ENCODE data around the gene NTF3.

NTF3 gene

GRCh38 chr12:5439371-5439771 is 7.5 kb downstream of the NTF3 start:
- no peak for ATAC-seq (ENCODE audit: low read depth)
- Mint-ChIP-seq H3K27me3 (peaks cover 7% of the 10 kb centered on the region), H3K27ac (no peak overlapping the region), H3K4me1 (peaks cover 12% of the 10 kb centered on the region), H3K36me3 (no peaks in the 10 kb centered on the region), H3K4me3 (no peak overlapping the region), H3K9me3 (no peaks in the 10 kb centered on the region)
- no peak for DNase-seq (ENCODE audit: low spot score in 2 of 2)

GRCh38 chr12:5439788-5440300 is 7.9 kb downstream of the NTF3 start:
- H3K4me1 Mint-ChIP-seq, result peaks cover 12% of the 10 kb centered on the region
- ATAC-seq (ENCODE audit: low read depth) (no peak), DNase-seq (ENCODE audit: low spot score in 2 of 2) (no peak)
- H3K27me3 Mint-ChIP-seq, result peaks cover 10% of the 10 kb centered on the region
- H3K9me3 Mint-ChIP-seq, result no peaks in the 10 kb centered on the region
- no peak overlapping the region for H3K4me3 Mint-ChIP-seq
- no peaks in the 10 kb centered on the region for H3K36me3 Mint-ChIP-seq
- no peak overlapping the region for H3K27ac Mint-ChIP-seq

- Mint-ChIP-seq H3K9me3 (no peaks in the 10 kb centered on the region), H3K4me3 (no peak overlapping the region), H3K27ac (no peak overlapping the region), H3K27me3 (peaks cover 17% of the 10 kb centered on the region), H3K4me1 (peaks cover 12% of the 10 kb centered on the region), H3K36me3 (no peaks in the 10 kb centered on the region)
- no peak for DNase-seq (ENCODE audit: low spot score in 2 of 2)
- peak; percentile 78 for ATAC-seq (ENCODE audit: low read depth)
Measured at GRCh38 chr12:5440978-5441377, 9.1 kb downstream of the NTF3 start.

GRCh38 chr12:5441497-5442236 is 9.8 kb downstream of the NTF3 start:
- no peak for ATAC-seq (ENCODE audit: low read depth)
- peaks cover 18% of the 10 kb centered on the region for H3K27me3 Mint-ChIP-seq
- H3K4me3 Mint-ChIP-seq, result no peak overlapping the region
- peaks cover 12% of the 10 kb centered on the region for H3K4me1 Mint-ChIP-seq
- no peak for DNase-seq (ENCODE audit: low spot score in 2 of 2)
- H3K27ac Mint-ChIP-seq, result peak overlapping the region; percentile 43
- no peaks in the 10 kb centered on the region for H3K9me3 Mint-ChIP-seq
- H3K36me3 Mint-ChIP-seq, result no peaks in the 10 kb centered on the region

- H3K27ac Mint-ChIP-seq, result peak overlapping the region; percentile 43
- no peak for DNase-seq (ENCODE audit: low spot score in 2 of 2)
- H3K27me3 Mint-ChIP-seq, result peaks cover 18% of the 10 kb centered on the region
Measured at GRCh38 chr12:5442251-5443006, 10.5 kb downstream of the NTF3 start.

GRCh38 chr12:5444520-5444919 is 12.6 kb downstream of the NTF3 start:
- Mint-ChIP-seq H3K27me3 (peaks cover 18% of the 10 kb centered on the region), H3K4me3 (no peak overlapping the region), H3K36me3 (no peaks in the 10 kb centered on the region), H3K9me3 (no peaks in the 10 kb centered on the region), H3K27ac (no peak overlapping the region), H3K4me1 (peaks cover 12% of the 10 kb centered on the region)
- DNase-seq (ENCODE audit: low spot score in 2 of 2), result no peak
- ATAC-seq (ENCODE audit: low read depth), result no peak

More at GRCh38 chr12:5442251-5443006, 10.5 kb downstream of the NTF3 start:
- H3K4me1 Mint-ChIP-seq, result peaks cover 12% of the 10 kb centered on the region
- no peak for ATAC-seq (ENCODE audit: low read depth)
- no peaks in the 10 kb centered on the region for H3K9me3 Mint-ChIP-seq
- no peak overlapping the region for H3K4me3 Mint-ChIP-seq
- H3K36me3 Mint-ChIP-seq, result no peaks in the 10 kb centered on the region

- Mint-ChIP-seq H3K27ac (no peak overlapping the region), H3K4me1 (no peaks in the 10 kb centered on the region), H3K27me3 (peaks cover 16% of the 10 kb centered on the region), H3K4me3 (no peak overlapping the region), H3K36me3 (no peaks in the 10 kb centered on the region), H3K9me3 (no peaks in the 10 kb centered on the region)
- ATAC-seq (ENCODE audit: low read depth), result no peak
- no peak for DNase-seq (ENCODE audit: low spot score in 2 of 2)
Measured at GRCh38 chr12:5447320-5447719, 15.4 kb downstream of the NTF3 start.

GRCh38 chr12:5451251-5451650 is 19.3 kb downstream of the NTF3 start:
- H3K4me3 Mint-ChIP-seq, result no peak overlapping the region
- H3K27ac Mint-ChIP-seq, result no peak overlapping the region
- no peaks in the 10 kb centered on the region for H3K27me3 Mint-ChIP-seq
- no peak for ATAC-seq (ENCODE audit: low read depth)
- no peaks in the 10 kb centered on the region for H3K4me1 Mint-ChIP-seq
- no peak for DNase-seq (ENCODE audit: low spot score in 2 of 2)
- H3K36me3 Mint-ChIP-seq, result no peaks in the 10 kb centered on the region
- no peaks in the 10 kb centered on the region for H3K9me3 Mint-ChIP-seq

- ATAC-seq (ENCODE audit: low read depth) (no peak), DNase-seq (ENCODE audit: low spot score in 2 of 2) (no peak)
- no peaks in the 10 kb centered on the region for H3K27me3 Mint-ChIP-seq
- H3K27ac Mint-ChIP-seq, result no peak overlapping the region
- peaks cover 9% of the 10 kb centered on the region for H3K4me1 Mint-ChIP-seq
- no peaks in the 10 kb centered on the region for H3K9me3 Mint-ChIP-seq
- H3K36me3 Mint-ChIP-seq, result no peaks in the 10 kb centered on the region
- H3K4me3 Mint-ChIP-seq, result no peak overlapping the region
Measured at GRCh38 chr12:5452569-5452968, 20.7 kb downstream of the NTF3 start.

- ATAC-seq (ENCODE audit: low read depth) (no peak), DNase-seq (ENCODE audit: low spot score in 2 of 2) (no peak)
- Mint-ChIP-seq H3K9me3 (no peaks in the 10 kb centered on the region), H3K36me3 (no peaks in the 10 kb centered on the region), H3K27me3 (peaks cover 3% of the 10 kb centered on the region), H3K4me3 (no peak overlapping the region), H3K4me1 (peaks cover 16% of the 10 kb centered on the region), H3K27ac (no peak overlapping the region)
Measured at GRCh38 chr12:5453466-5453865, 21.6 kb downstream of the NTF3 start.

- Mint-ChIP-seq H3K36me3 (no peaks in the 10 kb centered on the region), H3K9me3 (no peaks in the 10 kb centered on the region), H3K27ac (no peak overlapping the region), H3K4me1 (peaks cover 18% of the 10 kb centered on the region), H3K4me3 (no peak overlapping the region), H3K27me3 (peaks cover 3% of the 10 kb centered on the region)
- DNase-seq (ENCODE audit: low spot score in 2 of 2), result no peak
- no peak for ATAC-seq (ENCODE audit: low read depth)
Measured at GRCh38 chr12:5455045-5455444, 23.1 kb downstream of the NTF3 start.

GRCh38 chr12:5456030-5456429 is 24.1 kb downstream of the NTF3 start:
- ATAC-seq (ENCODE audit: low read depth) (no peak), DNase-seq (ENCODE audit: low spot score in 2 of 2) (no peak)
- peaks cover 5% of the 10 kb centered on the region for H3K27me3 Mint-ChIP-seq
- H3K9me3 Mint-ChIP-seq, result no peaks in the 10 kb centered on the region
- peaks cover 18% of the 10 kb centered on the region for H3K4me1 Mint-ChIP-seq
- no peak overlapping the region for H3K27ac Mint-ChIP-seq
- no peaks in the 10 kb centered on the region for H3K36me3 Mint-ChIP-seq
- no peak overlapping the region for H3K4me3 Mint-ChIP-seq

- peak; percentile 47 for ATAC-seq (ENCODE audit: low read depth)
- no peaks in the 10 kb centered on the region for H3K9me3 Mint-ChIP-seq
- no peaks in the 10 kb centered on the region for H3K36me3 Mint-ChIP-seq
- H3K27ac Mint-ChIP-seq, result no peak overlapping the region
- H3K27me3 Mint-ChIP-seq, result peaks cover 7% of the 10 kb centered on the region
- H3K4me1 Mint-ChIP-seq, result peaks cover 18% of the 10 kb centered on the region
- DNase-seq (ENCODE audit: low spot score in 2 of 2), result no peak
- H3K4me3 Mint-ChIP-seq, result peak overlapping the region; percentile 46
Measured at GRCh38 chr12:5456906-5457305, 25.0 kb downstream of the NTF3 start.

GRCh38 chr12:5458229-5459050 is 26.5 kb downstream of the NTF3 start:
- no peak overlapping the region for H3K4me3 Mint-ChIP-seq
- H3K27ac Mint-ChIP-seq, result no peak overlapping the region
- no peaks in the 10 kb centered on the region for H3K9me3 Mint-ChIP-seq
- no peaks in the 10 kb centered on the region for H3K36me3 Mint-ChIP-seq
- DNase-seq (ENCODE audit: low spot score in 2 of 2), result no peak
- ATAC-seq (ENCODE audit: low read depth), result no peak
- peaks cover 18% of the 10 kb centered on the region for H3K4me1 Mint-ChIP-seq
- H3K27me3 Mint-ChIP-seq, result peaks cover 7% of the 10 kb centered on the region

Data from memory B cell (primary cell).